GM12891 (cell line): ENCODE results near the gene ELF4.

Source experiments
- POLR2A ChIP-seq: IDR thresholded peaks from 2 replicates; pipeline ENCODE4 v1.6.1; 2011; ENCODE audit warnings: low read depth, low read length, control low read depth
- POLR2AphosphoS5 ChIP-seq: IDR thresholded peaks from 2 replicates; pipeline ENCODE4 v1.6.1; 2011; ENCODE audit warnings: low read depth, low read length, control low read depth

DNA sequence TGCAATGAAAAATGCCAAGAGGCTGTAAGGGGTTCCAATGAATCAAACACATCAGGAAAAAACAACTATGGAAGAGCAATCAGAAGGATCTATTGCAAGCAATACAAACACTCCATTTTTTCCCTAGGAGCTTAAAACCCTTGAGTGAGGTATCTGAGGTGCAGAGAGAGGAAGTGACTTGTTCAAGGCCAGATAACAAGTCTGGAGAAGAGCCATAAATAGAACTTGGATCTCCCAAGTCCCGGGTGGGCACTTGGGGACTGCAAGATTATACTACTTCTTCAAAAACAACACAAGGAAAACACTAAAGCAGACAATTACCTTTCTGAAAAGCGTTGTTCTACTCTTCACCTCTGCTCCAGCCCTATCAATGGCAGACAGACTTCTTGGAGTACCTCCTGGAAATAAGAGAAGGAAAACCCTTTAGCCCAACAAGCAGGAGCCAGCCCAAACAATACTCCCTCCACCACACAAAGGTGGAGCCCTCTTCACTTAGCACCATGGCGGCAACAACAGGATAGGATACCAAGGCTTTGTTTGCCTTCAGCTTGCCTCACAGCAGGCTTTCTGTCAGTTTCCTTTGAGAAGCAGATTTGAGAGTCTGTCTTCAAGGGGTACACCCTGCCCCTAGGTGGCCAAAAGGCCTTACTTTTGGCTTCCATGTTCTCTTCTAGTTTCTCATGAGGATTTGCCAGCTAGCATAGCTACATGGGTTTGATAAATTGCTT is 29.3 kb upstream of the ELF4 start:
- no peak for TF ChIP-seq POLR2AphosphoS5
- no peak for TF ChIP-seq POLR2A
